Measurements from ENCODE around the gene NUDC. TPM values are rescaled to one million over a fixed set of nuclear protein-coding genes. Genes with fewer than 3 reads are reported as not detected.
"Not testable (repeated sequence)": the region's sequence is repeated elsewhere in the genome, so short reads cannot be mapped to it uniquely, and the experiment has no call there.

The NUDC gene
- total and polyA plus RNA-seq, 5 experiments from 2014 or later, result 46.6 to 131 (median 104) TPM

DNA sequence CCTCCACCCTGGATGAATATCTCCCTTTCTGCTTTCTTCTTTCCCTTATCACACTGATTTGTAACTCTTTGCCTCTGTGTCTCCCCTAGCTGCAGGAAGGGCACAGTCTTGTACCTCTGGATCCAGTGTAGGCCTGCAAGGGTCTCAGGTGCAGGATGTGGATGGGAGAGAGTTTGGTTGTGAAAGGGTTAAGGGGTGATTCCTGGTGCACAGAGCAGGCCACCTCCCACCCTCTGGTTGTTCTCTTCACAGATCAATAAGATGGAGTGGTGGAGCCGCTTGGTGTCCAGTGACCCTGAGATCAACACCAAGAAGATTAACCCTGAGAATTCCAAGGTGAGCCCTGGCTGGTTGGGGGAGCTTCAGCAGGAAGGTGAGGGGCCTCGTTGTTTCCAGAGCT lies 23.6 kb downstream of the NUDC start:
- H3K9me3 Mint-ChIP-seq, result no peaks in the 10 kb centered on the region
- POLR2A ChIA-PET, result no interaction called here
- no peak overlapping the region for H3K4me3 Mint-ChIP-seq
- peak overlapping the region in 2 of 10 donors; percentile 47 to 68 for H3K27ac Mint-ChIP-seq
- ATAC-seq (no peak), DNase-seq (no peak)
- H3K27me3 Mint-ChIP-seq, result no peaks in the 10 kb centered on the region
- peaks cover 0 to 65% (median 11%) of the 10 kb centered on the region in 3 donors for H3K36me3 Mint-ChIP-seq
- H3K4me1 Mint-ChIP-seq, result peaks cover 0 to 7% (median 0%) of the 10 kb centered on the region in 4 donors

- POLR2A ChIA-PET, result no interaction called here
- peak overlapping the region in 2 of 10 donors; percentile 9 to 68 for H3K27ac Mint-ChIP-seq
- DNase-seq (no peak), ATAC-seq (no peak)
- peaks cover 0 to 66% (median 11%) of the 10 kb centered on the region in 3 donors for H3K36me3 Mint-ChIP-seq
- no peaks in the 10 kb centered on the region for H3K27me3 Mint-ChIP-seq
- H3K9me3 Mint-ChIP-seq, result no peaks in the 10 kb centered on the region
- no peak overlapping the region for H3K4me3 Mint-ChIP-seq
- peaks cover 0 to 7% (median 0%) of the 10 kb centered on the region in 4 donors for H3K4me1 Mint-ChIP-seq
Observed at GRCh38 chr1:26945728-26946127, 24.2 kb downstream of the NUDC start.

DNA sequence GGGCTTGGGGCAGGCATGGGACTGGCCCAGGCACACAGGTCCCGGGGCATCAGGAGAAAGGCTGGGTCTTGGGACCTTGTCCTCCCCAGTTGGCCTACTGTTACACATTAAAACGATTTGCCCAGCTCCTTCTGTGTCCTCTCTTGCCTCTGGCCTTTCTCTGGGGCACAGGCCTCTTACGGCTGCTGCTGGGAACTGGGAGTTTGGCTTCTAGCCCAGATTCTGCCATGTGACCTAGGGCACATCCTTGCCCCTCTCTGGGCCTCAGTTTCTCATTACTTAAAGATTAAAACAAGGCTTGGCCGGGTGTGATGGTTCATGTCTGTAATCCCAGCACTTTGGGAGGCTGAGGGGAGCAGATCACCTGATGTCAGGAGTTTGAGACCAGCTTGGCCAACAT lies 24.7 kb downstream of the NUDC start:
- Mint-ChIP-seq H3K4me1 (peaks cover 0 to 7% (median 0%) of the 10 kb centered on the region in 4 donors), H3K36me3 (peaks cover 0 to 65% (median 11%) of the 10 kb centered on the region in 3 donors), H3K4me3 (no peak overlapping the region), H3K27ac (no peak overlapping the region), H3K27me3 (no peaks in the 10 kb centered on the region), H3K9me3 (no peaks in the 10 kb centered on the region)
- POLR2A ChIA-PET, result no interaction called here
- ATAC-seq, result no peak
- DNase-seq, result no peak

- ATAC-seq, POLR2A ChIA-PET, DNase-seq, H3K4me3 Mint-ChIP-seq, H3K9me3 Mint-ChIP-seq, H3K27ac Mint-ChIP-seq, H3K4me1 Mint-ChIP-seq, H3K27me3 Mint-ChIP-seq: not testable (repeated sequence)
- H3K36me3 Mint-ChIP-seq, result peaks cover 0 to 60% (median 19%) of the 10 kb centered on the region in 3 donors
Observed at GRCh38 chr1:26948725-26949057, 27.1 kb downstream of the NUDC start.

DNA sequence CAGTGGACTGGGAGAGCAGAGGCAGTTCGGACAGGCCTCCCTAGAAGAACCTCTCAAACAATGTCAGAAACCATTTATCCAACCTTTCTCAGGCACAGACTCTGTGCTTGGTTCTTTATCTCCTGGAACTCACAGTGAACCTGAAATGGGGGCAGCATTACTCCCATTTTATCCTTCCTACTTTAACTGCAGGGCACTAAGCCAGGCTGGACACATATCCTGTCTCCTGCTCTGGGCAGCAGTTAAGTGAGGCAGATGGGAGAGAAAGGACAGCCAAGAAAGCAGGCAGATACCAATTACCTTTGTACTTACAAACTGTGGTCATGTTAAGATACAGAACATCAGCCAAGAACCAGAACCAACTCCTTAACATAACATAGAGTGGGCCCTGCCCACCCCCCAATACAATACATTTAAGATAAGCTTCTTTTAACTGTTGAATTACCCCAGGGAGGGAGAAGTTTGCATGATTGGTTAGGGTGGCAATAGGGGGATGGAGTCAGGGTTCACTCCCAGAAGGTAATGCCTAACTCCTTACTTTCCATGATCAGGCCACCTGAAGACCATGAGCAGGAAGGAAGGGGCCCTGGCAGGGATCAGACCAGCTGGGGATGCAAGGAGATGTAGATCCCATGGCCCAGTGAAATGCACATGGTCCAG lies 27.9 kb downstream of the NUDC start:
- H3K4me1 Mint-ChIP-seq, result peaks cover 0 to 7% (median 0%) of the 10 kb centered on the region in 4 donors
- H3K9me3 Mint-ChIP-seq, result no peaks in the 10 kb centered on the region
- DNase-seq (no peak), ATAC-seq (no peak)
- H3K36me3 Mint-ChIP-seq, result peaks cover 0 to 56% (median 19%) of the 10 kb centered on the region in 3 donors
- H3K4me3 Mint-ChIP-seq, result no peak overlapping the region
- POLR2A ChIA-PET, result no interaction called here
- peak overlapping the region in 2 of 10 donors; percentile 34 to 44 for H3K27ac Mint-ChIP-seq
- H3K27me3 Mint-ChIP-seq, result peaks cover 0 to 2% (median 0%) of the 10 kb centered on the region in 5 donors

DNA sequence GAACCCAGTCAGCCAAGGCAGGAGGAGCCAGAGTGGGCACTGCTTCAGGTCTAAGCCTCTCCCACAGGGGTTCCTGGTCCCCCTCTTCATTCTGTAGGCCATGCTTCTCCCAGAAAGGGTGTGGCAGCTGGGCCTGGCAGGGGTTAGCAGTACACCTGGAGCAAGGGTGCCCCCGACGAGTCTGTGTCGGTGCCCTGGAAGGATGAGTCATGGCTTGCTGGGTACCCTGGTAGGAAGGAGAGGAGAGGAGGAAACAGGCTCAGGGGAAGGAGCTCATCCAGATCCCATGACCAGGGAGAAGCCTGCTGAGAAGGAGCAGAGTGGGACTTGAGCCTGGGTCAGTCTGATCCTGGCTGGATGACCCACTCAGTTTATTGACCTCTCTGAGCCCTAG lies 28.4 kb downstream of the NUDC start:
- DNase-seq (no peak), ATAC-seq (no peak)
- Mint-ChIP-seq H3K4me1 (peaks cover 0 to 7% (median 0%) of the 10 kb centered on the region in 4 donors), H3K4me3 (no peak overlapping the region), H3K27ac (no peak overlapping the region), H3K9me3 (no peaks in the 10 kb centered on the region), H3K27me3 (peaks cover 0 to 2% (median 0%) of the 10 kb centered on the region in 5 donors), H3K36me3 (peaks cover 0 to 53% (median 19%) of the 10 kb centered on the region in 3 donors)
- POLR2A ChIA-PET, result no interaction called here

GRCh38 chr1:26950602-26951001 lies 29.1 kb downstream of the NUDC start:
- H3K27ac Mint-ChIP-seq, result peak overlapping the region in 1 of 10 donors; percentile 15
- peaks cover 0 to 5% (median 0%) of the 10 kb centered on the region in 4 donors for H3K4me1 Mint-ChIP-seq
- DNase-seq (no peak), ATAC-seq (no peak)
- H3K27me3 Mint-ChIP-seq, result peaks cover 0 to 2% (median 0%) of the 10 kb centered on the region in 5 donors
- POLR2A ChIA-PET, result no interaction called here
- H3K36me3 Mint-ChIP-seq, result peaks cover 0 to 49% (median 13%) of the 10 kb centered on the region in 3 donors
- no peak overlapping the region for H3K4me3 Mint-ChIP-seq
- no peaks in the 10 kb centered on the region for H3K9me3 Mint-ChIP-seq

GRCh38 chr1:26951216-26951615 lies 29.7 kb downstream of the NUDC start:
- peaks cover 0 to 43% (median 14%) of the 10 kb centered on the region in 3 donors for H3K36me3 Mint-ChIP-seq
- DNase-seq, result no peak
- no peak overlapping the region for H3K4me3 Mint-ChIP-seq
- no peak overlapping the region for H3K27ac Mint-ChIP-seq
- ATAC-seq, result no peak
- POLR2A ChIA-PET, result no interaction called here
- peaks cover 0 to 5% (median 0%) of the 10 kb centered on the region in 4 donors for H3K4me1 Mint-ChIP-seq
- peaks cover 0 to 2% (median 0%) of the 10 kb centered on the region in 5 donors for H3K27me3 Mint-ChIP-seq
- no peaks in the 10 kb centered on the region for H3K9me3 Mint-ChIP-seq

- Mint-ChIP-seq H3K36me3 (peaks cover 0 to 37% (median 15%) of the 10 kb centered on the region in 3 donors), H3K9me3 (no peaks in the 10 kb centered on the region), H3K4me1 (peaks cover 0 to 5% (median 0%) of the 10 kb centered on the region in 4 donors), H3K4me3 (no peak overlapping the region), H3K27ac (no peak overlapping the region), H3K27me3 (peaks cover 0 to 3% (median 0%) of the 10 kb centered on the region in 5 donors)
- POLR2A ChIA-PET, result no interaction called here
- ATAC-seq (no peak), DNase-seq (no peak)
Observed at GRCh38 chr1:26951821-26952497, 30.4 kb downstream of the NUDC start.

- DNase-seq (no peak), ATAC-seq (no peak)
- no peak overlapping the region for H3K27ac Mint-ChIP-seq
- peaks cover 0 to 5% (median 0%) of the 10 kb centered on the region in 4 donors for H3K4me1 Mint-ChIP-seq
- H3K9me3 Mint-ChIP-seq, result no peaks in the 10 kb centered on the region
- POLR2A ChIA-PET, result no interaction called here
- peaks cover 0 to 34% (median 15%) of the 10 kb centered on the region in 3 donors for H3K36me3 Mint-ChIP-seq
- peaks cover 0 to 7% (median 0%) of the 10 kb centered on the region in 5 donors for H3K27me3 Mint-ChIP-seq
- H3K4me3 Mint-ChIP-seq, result no peak overlapping the region
Observed at GRCh38 chr1:26953374-26953773, 31.8 kb downstream of the NUDC start.

- H3K36me3 Mint-ChIP-seq, result peaks cover 0 to 24% (median 15%) of the 10 kb centered on the region in 3 donors
- no peak overlapping the region for H3K4me3 Mint-ChIP-seq
- H3K4me1 Mint-ChIP-seq, result peaks cover 3 to 12% (median 9%) of the 10 kb centered on the region in 4 donors
- no peaks in the 10 kb centered on the region for H3K9me3 Mint-ChIP-seq
- DNase-seq, result no peak
- no peak for ATAC-seq
- H3K27me3 Mint-ChIP-seq, result peaks cover 0 to 14% (median 0%) of the 10 kb centered on the region in 5 donors
- POLR2A ChIA-PET, result no interaction called here
- H3K27ac Mint-ChIP-seq, result no peak overlapping the region
Observed at GRCh38 chr1:26956321-26956720, 34.8 kb downstream of the NUDC start.

GRCh38 chr1:26957306-26957705 lies 35.8 kb downstream of the NUDC start:
- peaks cover 0 to 20% (median 1%) of the 10 kb centered on the region in 5 donors for H3K27me3 Mint-ChIP-seq
- POLR2A ChIA-PET, result interaction anchor here (0.5 to 1.0 kb wide), 2 partner anchors 72 to 156 kb away, joined by 3 to 4 read pairs; no protein-coding TSS in a partner anchor
- peak overlapping the region in 2 of 10 donors; percentile 43 to 69 for H3K4me3 Mint-ChIP-seq
- peaks cover 0 to 18% (median 11%) of the 10 kb centered on the region in 3 donors for H3K36me3 Mint-ChIP-seq
- ATAC-seq (no peak), DNase-seq (no peak)
- H3K4me1 Mint-ChIP-seq, result peaks cover 3 to 12% (median 9%) of the 10 kb centered on the region in 4 donors
- no peaks in the 10 kb centered on the region for H3K9me3 Mint-ChIP-seq
- no peak overlapping the region for H3K27ac Mint-ChIP-seq

- POLR2A ChIA-PET, result interaction anchor here (0.7 to 1.1 kb wide), 3 partner anchors 31 to 78 kb away, joined by 3 to 4 read pairs (median 3); partner anchors contain the start of gene NUDC
- Mint-ChIP-seq H3K27ac (peak overlapping the region in 1 of 10 donors; percentile 13), H3K36me3 (peaks cover 0 to 5% (median 3%) of the 10 kb centered on the region in 3 donors), H3K27me3 (peaks cover 0 to 24% (median 10%) of the 10 kb centered on the region in 5 donors), H3K4me1 (peaks cover 3 to 12% (median 9%) of the 10 kb centered on the region in 4 donors), H3K4me3 (peak overlapping the region in 9 of 10 donors; percentile 56 to 83 (median 68)), H3K9me3 (no peaks in the 10 kb centered on the region)
- no peak for ATAC-seq
- DNase-seq, result no peak
Observed at GRCh38 chr1:26959270-26959669, 37.7 kb downstream of the NUDC start.

Measured in naive thymus-derived CD8-positive, alpha-beta T cell (primary cell).